GM12874 (cell line): ENCODE measurements around the gene SFTPD.

Source experiments
- TF ChIP-seq, protein P1 (sequence below): IDR thresholded peaks from 2 replicates; pipeline ENCODE4 v1.5.1; 2011; ENCODE audit warnings: low read depth, mild to moderate bottlenecking, control low read depth, low read length, moderate library complexity; ENCODE audit not compliant: insufficient read depth

SFTPD gene

DNA sequence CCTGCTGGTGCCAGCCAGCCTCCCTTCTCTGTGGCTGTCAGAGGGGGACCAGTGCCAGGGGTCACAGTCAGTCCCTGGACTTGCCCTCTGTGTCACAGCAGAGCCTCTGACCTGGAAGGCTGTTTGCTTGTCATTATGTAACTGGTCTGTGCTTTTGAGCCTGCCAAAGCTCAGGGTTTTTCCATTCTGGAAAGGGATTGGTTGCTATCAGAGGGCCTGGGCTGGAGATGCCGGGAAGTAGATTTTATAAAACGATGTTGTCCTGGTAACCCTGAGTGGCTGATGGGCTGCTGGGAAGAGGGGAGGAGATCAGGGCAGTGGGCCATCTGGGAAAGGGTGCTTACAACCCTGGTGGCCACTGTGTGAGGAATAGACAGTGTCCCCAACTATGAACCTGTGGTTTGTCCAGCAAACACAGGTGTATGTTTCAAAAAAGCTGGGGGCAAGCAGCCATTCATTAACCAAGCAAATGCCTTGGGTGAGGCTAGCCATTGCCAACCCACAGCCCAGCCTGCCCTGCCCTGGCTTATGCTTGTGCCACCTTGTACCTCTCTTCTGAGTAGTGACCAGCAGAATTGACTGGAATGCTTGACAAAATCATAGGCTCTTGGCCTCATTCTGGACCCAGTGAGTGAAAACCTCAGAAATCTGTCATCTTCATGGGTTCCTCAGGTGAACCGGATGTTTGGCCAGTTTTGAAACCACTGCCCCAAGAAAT is 21.6 kb downstream of the SFTPD start:
- TF ChIP-seq, protein P1, sequence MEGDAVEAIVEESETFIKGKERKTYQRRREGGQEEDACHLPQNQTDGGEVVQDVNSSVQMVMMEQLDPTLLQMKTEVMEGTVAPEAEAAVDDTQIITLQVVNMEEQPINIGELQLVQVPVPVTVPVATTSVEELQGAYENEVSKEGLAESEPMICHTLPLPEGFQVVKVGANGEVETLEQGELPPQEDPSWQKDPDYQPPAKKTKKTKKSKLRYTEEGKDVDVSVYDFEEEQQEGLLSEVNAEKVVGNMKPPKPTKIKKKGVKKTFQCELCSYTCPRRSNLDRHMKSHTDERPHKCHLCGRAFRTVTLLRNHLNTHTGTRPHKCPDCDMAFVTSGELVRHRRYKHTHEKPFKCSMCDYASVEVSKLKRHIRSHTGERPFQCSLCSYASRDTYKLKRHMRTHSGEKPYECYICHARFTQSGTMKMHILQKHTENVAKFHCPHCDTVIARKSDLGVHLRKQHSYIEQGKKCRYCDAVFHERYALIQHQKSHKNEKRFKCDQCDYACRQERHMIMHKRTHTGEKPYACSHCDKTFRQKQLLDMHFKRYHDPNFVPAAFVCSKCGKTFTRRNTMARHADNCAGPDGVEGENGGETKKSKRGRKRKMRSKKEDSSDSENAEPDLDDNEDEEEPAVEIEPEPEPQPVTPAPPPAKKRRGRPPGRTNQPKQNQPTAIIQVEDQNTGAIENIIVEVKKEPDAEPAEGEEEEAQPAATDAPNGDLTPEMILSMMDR = no peak

DNA sequence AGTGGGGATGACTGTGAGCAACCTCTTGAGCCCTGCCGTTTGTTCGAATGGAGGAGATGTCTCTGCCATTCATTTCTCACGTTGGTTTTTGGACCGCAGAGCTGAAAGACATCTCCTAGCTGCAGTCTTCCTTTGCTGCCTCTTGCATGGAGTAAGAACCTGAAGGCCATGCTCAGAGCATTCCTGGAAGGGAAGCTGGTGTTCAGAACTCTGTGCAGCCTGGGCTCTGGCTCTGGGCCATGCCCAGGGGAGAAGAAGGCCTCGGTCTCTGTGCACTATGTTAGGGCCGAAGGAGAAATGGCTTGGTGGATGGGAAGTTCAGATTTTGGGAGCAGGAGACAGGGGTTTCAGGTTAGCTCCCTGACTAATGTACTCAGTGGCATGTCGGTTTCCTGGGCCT is 22.9 kb downstream of the SFTPD start:
- TF ChIP-seq, protein P1 = no peak

DNA sequence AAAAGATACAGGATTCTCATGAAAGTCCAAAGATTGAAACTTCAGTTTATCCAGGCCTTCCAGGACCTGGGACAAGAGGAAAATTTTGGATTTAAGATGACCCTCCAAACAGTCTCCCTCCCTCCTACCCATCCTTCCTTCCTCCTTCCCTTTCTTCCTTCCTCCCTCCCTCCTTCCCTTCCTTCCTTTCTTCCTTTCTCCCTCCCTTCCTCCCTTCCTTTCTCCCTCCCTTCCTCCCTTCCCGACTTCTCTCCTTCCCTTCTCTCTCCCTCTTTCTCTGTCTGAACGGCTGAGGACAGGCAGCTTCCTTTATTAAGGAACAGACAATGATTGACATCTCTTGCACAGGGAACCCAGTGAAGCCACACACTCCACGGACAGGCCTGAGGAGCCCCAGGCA is 23.3 kb downstream of the SFTPD start:
- TF ChIP-seq, protein P1 = no peak

DNA sequence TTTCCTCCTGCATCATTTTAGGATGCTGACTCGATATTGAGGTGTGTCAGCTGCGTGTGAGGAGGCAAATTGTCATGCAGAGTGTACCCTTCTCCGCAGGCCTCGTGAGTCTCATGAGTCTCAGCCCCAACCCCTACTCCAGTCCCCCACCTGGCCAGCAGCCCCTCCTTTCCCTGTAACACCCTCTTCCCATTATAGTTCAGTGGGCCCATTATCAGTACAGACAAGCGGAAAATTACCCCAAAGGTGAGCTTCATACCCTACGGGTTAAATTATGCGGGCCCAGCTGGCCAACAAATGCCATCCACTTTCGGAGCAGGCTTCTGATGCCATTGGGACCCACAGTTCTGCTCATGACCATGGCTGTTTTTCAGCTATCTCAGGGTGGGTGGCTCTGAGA is 25.2 kb downstream of the SFTPD start:
- TF ChIP-seq, protein P1 = no peak

DNA sequence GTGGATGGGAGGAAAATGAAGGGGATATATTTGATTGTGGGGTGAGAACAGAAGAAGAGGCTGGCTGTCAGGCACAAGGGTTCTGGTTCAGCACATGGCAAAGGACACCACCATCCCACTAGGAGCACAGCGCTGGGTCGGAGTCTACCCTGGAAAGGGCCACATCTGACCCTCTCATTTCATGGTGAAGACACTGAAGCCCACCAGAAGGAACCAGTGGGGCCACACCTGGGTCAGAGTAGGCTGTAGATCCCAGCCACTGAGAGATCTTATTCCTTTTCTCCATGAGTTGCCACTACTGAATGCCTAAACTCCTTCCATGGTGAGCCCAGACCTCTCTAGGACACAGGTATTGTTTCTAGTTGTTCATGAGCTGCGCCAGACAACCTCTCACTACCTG is 25.8 kb downstream of the SFTPD start:
- TF ChIP-seq, protein P1 = no peak

DNA sequence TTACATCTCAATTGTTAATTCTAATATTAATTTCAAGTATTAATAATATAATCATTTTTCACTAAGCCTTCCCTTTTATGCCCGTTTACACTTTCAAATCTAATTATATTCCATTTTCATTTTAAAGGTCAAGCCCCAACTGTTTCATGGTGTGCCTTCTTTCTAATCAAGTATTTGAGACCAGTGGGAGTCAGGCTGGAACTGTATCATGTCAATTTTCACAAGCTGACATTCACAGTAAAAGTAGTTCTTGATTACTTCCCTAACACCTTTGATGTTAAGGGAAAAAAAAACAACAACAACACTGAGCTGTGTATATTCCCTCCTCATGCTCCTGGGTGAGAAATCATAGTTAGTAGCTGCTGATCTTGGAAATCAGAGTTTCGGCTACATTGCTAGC is 38.1 kb downstream of the SFTPD start:
- TF ChIP-seq, protein P1 = no peak

DNA sequence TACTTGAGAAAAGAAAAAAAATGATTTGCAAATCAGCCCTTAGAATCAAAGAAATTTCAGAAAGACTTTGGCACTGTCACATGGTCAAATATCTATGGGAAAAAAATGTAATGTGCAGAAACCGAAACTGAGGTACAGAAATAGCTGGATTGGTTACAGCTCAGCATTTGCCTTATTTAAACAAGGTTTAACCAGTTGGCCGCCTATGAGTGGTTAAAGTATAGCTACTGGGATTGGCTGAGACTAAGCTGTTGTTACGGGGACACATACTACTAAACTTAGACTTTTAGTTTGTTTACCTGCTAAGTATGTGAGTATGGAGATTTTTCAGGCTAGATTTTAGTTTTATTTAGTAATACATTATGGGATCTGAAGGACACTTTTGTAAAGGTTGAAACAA is 38.6 kb downstream of the SFTPD start:
- TF ChIP-seq, protein P1 = no peak
